ENCODE results near the gene CAPZA2. TPM values are rescaled to one million over a fixed set of nuclear protein-coding genes. Genes with fewer than 3 reads are reported as not detected.

CAPZA2 gene
- total RNA-seq, 1 donor from 2014 or later: 69.8 TPM

GRCh38 chr7:116836911-116837310 lies 25.5 kb upstream of the CAPZA2 start:
- no peaks in the 10 kb centered on the region for H3K27me3 ChIP-seq (ENCODE audit: control insufficient read depth, insufficient read depth, low read length)
- H3K36me3 ChIP-seq (ENCODE audit: control insufficient read depth, insufficient read depth, low read length): no peaks in the 10 kb centered on the region
- DNase-seq (ENCODE audit: low read depth): peak; percentile 9
- no peak for TF ChIP-seq CTCF (IDR thresholded peaks at IDR 0.05; ENCODE audit: insufficient read depth, low read length, poor library complexity, severe bottlenecking)
- H3K4me3 ChIP-seq (ENCODE audit: low read depth, low read length): no peak overlapping the region

DNA sequence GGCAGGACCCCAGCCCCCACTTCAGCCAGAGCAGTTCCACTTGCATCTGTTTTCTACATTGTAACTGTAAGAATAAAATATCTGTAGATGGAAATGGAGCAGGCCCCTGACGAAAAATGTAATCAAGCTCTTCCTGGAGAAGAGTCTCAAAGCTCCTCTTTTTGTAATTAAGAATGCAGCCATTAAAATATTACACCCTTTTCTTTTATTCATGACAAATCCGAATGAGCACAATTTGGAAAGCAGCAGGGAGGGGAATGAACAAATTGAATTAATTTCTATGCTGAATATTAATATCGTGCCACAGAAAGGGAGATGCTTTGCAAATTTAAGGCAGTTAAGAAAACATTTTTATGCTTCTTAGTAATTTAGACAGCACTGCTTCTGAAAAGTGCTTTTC lies 24.8 kb upstream of the CAPZA2 start:
- Histone ChIP-seq H3K36me3 (ENCODE audit: control insufficient read depth, insufficient read depth, low read length) (no peaks in the 10 kb centered on the region), H3K4me3 (ENCODE audit: low read depth, low read length) (no peak overlapping the region), H3K27me3 (ENCODE audit: control insufficient read depth, insufficient read depth, low read length) (no peaks in the 10 kb centered on the region)
- no peak for TF ChIP-seq CTCF (IDR thresholded peaks at IDR 0.05; ENCODE audit: insufficient read depth, low read length, poor library complexity, severe bottlenecking)
- no peak for DNase-seq (ENCODE audit: low read depth)

GRCh38 chr7:116840256-116840655 lies 22.1 kb upstream of the CAPZA2 start:
- no peak for TF ChIP-seq CTCF (IDR thresholded peaks at IDR 0.05; ENCODE audit: insufficient read depth, low read length, poor library complexity, severe bottlenecking)
- no peaks in the 10 kb centered on the region for H3K27me3 ChIP-seq (ENCODE audit: control insufficient read depth, insufficient read depth, low read length)

DNA sequence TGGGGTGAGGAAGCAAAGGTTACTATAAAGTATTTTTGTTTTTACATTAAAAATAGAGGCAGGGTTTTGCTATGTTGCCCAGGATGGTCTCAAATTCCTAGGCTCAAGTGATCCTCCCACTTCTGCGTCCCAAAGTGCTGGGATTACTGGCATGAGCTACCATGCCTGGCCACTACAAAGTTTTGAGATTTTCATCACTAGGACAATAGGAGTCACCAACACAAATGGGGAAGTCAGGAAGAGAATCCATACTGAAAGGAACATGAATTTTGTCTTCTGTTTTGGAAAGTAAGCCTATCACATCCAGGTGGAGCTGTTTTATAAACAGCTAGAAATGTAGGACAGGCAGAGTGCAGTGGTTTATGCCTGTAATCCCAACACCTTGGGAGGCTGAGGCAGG lies 20.0 kb upstream of the CAPZA2 start:
- no peak for DNase-seq (ENCODE audit: low read depth)
- no peak for TF ChIP-seq CTCF (IDR thresholded peaks at IDR 0.05; ENCODE audit: insufficient read depth, low read length, poor library complexity, severe bottlenecking)
- Histone ChIP-seq H3K4me3 (ENCODE audit: low read depth, low read length) (no peak overlapping the region), H3K27me3 (ENCODE audit: control insufficient read depth, insufficient read depth, low read length) (no peaks in the 10 kb centered on the region), H3K36me3 (ENCODE audit: control insufficient read depth, insufficient read depth, low read length) (no peaks in the 10 kb centered on the region)

More at GRCh38 chr7:116840256-116840655, 22.1 kb upstream of the CAPZA2 start:
- no peak for DNase-seq (ENCODE audit: low read depth)
- no peak overlapping the region for H3K4me3 ChIP-seq (ENCODE audit: low read depth, low read length)
- H3K36me3 ChIP-seq (ENCODE audit: control insufficient read depth, insufficient read depth, low read length): no peaks in the 10 kb centered on the region

GRCh38 chr7:116843378-116843777 lies 19.0 kb upstream of the CAPZA2 start:
- TF ChIP-seq CTCF (IDR thresholded peaks at IDR 0.05; ENCODE audit: insufficient read depth, low read length, poor library complexity, severe bottlenecking): no peak
- Histone ChIP-seq H3K27me3 (ENCODE audit: control insufficient read depth, insufficient read depth, low read length) (no peaks in the 10 kb centered on the region), H3K36me3 (ENCODE audit: control insufficient read depth, insufficient read depth, low read length) (no peaks in the 10 kb centered on the region), H3K4me3 (ENCODE audit: low read depth, low read length) (no peak overlapping the region)
- no peak for DNase-seq (ENCODE audit: low read depth)

DNA sequence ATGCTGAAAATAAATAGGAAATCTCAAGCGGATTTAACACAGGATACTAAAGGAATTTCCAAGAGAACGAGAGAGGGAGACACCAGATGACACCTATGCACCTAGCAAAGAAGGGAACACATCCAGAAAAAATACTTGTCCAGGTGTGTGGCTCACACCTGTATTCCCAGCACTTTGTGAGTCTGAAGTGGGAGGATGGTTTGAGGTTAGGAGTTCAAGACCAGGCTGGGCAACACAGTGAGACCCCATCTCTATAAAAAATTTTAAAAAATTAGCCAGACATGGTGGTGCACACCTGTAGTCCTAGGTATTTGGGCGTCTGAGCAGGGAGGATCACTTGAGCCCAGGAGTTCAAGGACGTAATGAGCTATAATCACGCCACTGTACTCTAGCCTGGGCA lies 11.2 kb upstream of the CAPZA2 start:
- Histone ChIP-seq H3K27me3 (ENCODE audit: control insufficient read depth, insufficient read depth, low read length) (no peaks in the 10 kb centered on the region), H3K4me3 (ENCODE audit: low read depth, low read length) (no peak overlapping the region), H3K36me3 (ENCODE audit: control insufficient read depth, insufficient read depth, low read length) (no peaks in the 10 kb centered on the region)
- TF ChIP-seq CTCF (IDR thresholded peaks at IDR 0.05; ENCODE audit: insufficient read depth, low read length, poor library complexity, severe bottlenecking): no peak
- DNase-seq (ENCODE audit: low read depth): no peak

Measured in kidney epithelial cell (primary cell).